HG02588 (cell line): ENCODE measurements around the gene SYMPK.
"Not testable (repeated sequence)": the region's sequence is repeated elsewhere in the genome, so short reads cannot be mapped to it uniquely, and the experiment has no call there.

Experiments
- ATAC-seq: cut with Tn5 transposase; IDR thresholded peaks from one replicate; pipeline ENCODE4 v1.9.1; 2021; ENCODE audit warnings: mild to moderate bottlenecking, moderate library complexity; ENCODE audit not compliant: unreplicated experiment

The SYMPK gene

GRCh38 chr19:45870798-45871197 lies 7.9 kb upstream of the SYMPK start:
- ATAC-seq, result no peak

DNA sequence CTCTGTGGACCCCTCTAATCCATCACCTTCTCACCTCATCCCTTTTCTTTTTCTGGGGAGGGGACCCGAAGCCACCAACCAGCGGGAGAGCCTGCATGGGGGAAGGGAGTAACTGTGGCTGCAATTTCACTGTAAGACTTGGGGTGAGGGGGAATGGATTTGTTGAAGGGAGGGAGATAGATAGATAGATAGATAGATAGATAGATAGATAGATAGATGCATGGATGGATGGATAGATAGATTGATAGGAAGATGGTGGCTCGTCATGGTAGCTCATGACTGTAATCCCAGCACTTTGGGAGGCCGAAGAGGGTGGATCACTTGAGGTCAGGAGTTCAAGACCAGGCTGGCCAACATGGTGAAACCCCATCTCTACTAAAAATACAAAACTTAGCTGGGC lies 4.3 kb upstream of the SYMPK start:
- not testable (repeated sequence) for ATAC-seq

GRCh38 chr19:45866400-45867176 lies 3.6 kb upstream of the SYMPK start:
- ATAC-seq, result no peak

DNA sequence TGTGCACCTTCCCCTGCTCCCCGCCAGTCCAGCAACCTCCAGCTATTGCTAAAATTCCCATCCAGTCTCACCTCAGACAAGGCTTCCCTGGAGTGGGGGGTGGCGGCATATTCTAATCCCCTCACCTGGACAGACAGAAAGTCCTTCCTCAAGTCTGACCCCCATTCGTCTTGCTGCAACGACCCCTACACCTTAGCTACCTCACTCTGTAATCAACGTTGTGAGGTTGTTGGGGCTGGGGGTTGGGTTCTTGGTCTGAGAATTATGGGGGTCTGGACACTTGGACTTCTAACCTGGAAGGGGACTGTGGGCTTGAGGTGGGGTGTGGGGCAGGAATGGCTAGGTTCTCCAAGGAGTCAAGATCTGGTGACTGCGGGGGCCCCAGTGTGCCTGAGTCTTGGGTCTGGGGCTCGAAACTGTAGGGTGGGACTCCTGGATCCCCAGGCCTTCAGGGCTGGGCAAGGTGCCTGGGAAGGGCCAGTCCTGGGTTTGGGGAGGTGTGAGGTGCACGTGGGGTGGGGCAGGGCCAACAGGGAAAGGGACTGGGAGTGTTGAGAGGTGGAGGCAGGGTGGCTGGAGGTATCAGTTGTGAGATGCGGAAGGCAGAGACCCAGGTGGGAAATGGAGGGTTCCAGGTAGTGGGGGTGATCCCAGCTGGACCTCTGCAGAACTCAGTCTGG lies 2.5 kb upstream of the SYMPK start:
- no peak for ATAC-seq

DNA sequence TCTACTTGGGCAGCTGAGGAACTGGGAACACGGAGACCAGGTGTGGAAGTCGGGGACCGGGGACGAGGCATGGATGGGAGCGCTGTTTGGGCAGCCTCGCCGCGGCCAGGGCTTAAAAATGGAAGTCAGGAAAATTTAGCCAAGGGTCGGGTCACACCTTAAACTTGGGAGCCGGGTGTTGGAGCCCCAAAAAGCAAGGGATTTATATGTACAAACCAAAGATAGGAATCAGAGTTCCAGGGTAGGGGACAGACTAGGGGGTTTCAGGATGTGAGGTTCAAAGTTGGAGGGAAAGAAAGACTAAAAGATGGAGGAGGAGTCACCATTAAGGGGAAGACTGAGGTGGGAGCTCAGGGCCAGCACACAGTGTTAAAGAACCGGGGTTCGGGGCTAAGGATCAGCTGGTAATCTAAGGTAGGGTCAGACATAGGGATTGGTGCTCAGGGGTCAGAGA lies 1.7 kb upstream of the SYMPK start:
- no peak for ATAC-seq

- no peak for ATAC-seq
Measured at GRCh38 chr19:45863840-45864628, 1.1 kb upstream of the SYMPK start, which contains the start of gene FOXA3. TSS of gene FOXA3 (plus strand) at chr19:45864326. CDS start at chr19:45864457, 131 bp downstream.

DNA sequence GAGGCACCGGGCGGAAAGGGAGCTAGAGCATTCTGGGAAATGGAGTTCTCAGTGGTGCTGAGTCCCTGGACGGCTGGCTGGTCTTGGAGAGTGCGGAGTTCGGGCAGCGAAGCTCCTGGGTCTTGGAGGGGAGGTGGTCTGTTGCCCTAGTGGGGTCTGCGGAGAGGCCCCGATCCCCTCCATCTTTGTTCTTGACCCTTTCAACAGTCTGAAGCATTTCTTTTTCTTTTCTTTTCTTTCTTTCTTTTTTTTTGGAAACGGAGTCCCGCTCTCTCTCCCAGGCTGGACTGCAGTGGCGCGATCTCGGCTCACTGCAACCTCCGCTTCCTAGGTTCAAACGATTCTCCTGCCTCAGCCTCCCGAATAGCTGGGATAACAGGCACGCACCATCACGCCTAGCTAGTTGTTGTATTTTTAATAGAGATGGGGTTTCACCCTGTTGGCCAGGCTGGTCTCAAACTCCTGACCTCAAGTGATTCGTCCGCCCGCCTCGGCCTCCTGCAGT lies 440 bp upstream of the SYMPK start:
- ATAC-seq, result no peak

- ATAC-seq, result no peak
Measured at GRCh38 chr19:45862271-45862563, 730 bp downstream of the SYMPK start.

GRCh38 chr19:45860359-45861259 lies 2.3 kb downstream of the SYMPK start:
- no peak for ATAC-seq

DNA sequence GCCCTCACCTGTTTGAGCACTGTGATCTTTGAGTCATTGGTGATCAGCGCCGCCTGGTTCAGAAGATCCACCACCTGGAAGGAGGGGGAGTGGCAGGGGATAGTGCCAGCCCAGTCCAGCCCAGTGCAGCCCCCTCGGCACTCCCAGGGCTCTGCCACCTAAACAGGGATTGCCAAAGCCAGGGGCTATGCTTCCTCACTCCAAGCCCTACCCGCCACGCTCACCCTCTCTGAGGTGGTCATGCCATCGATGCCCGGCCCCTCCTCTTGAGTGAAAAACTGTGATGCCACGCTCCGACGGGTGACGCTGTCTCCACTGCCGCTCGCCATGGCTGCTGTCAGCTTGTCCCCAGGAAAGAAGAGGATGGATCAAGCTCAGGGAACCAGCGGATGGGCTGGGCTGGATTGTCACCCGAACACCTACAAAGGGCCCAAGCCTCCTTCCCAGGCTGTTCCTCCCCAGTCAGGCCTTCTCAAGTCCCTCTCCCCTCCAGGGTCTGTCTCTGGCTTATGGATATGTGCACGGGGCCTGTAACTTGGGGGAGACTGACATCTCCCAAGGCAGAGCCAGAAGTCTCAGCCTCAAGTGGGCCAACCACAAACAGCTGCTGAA lies 8.7 kb downstream of the SYMPK start:
- no peak for ATAC-seq

- ATAC-seq, result no peak
Measured at GRCh38 chr19:45852983-45853382, 10.0 kb downstream of the SYMPK start.

GRCh38 chr19:45852145-45852750 lies 10.7 kb downstream of the SYMPK start:
- ATAC-seq, result no peak

DNA sequence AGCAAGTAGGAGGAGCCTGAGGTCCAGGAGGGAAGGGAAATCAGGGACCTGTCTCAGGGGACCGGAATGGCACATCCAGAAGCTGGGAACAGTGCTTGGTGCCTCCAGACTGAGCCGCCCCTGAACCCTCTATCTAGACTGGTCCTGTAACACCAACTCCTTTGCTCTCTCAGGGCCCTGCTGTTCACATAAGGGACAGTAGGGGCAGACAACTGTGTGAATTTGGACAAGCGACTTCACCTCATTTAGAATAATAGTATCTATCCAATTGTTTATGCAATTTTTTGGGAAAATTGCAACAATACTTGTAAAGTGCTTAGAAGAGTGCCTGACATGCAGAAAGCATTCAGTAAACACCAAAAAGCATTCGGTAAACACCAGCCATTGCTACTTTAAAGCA lies 14.0 kb downstream of the SYMPK start:
- ATAC-seq, result no peak

DNA sequence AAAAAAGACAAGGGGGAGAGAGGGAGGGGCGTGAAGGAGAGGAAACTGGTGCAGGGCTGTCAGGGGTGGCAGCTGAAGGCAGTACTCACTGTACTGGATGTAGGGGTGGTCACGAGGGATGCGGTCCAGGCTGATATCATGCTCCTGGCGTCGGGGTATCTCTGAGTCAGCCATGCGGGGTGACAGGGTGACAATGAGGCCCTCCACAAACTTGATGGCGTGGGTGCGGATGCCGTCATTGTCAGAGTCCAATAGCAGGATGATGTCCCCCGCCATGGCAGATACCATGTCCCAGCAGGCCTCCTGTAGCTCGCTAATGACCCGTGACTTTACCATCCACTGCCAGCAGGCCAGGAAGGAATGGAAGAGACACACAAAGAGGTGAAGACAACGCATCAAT lies 15.3 kb downstream of the SYMPK start:
- ATAC-seq, result no peak

DNA sequence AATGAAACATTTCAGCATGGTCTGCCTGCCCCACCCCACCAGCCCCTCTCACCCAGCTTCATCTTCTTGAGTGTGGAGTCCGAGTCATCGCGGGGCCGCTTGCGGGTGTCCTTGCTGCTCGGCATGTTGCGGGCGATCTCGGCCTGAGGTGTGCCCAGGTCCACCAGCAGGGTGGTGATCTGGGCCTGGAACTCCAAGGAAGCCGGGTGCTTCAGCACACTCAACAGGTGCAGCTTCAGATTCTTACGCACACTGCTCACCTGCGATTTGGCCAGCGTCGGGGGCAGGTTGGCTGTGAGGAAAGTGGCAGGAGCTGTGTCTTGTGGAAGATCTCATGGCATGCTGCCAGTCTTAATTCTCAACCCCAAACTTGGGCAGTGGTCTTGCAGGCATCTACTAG lies 20.7 kb downstream of the SYMPK start:
- no peak for ATAC-seq

- ATAC-seq, result no peak
Measured at GRCh38 chr19:45834970-45835369, 28.0 kb downstream of the SYMPK start.

GRCh38 chr19:45828945-45829344 lies 34.0 kb downstream of the SYMPK start:
- ATAC-seq, result no peak

DNA sequence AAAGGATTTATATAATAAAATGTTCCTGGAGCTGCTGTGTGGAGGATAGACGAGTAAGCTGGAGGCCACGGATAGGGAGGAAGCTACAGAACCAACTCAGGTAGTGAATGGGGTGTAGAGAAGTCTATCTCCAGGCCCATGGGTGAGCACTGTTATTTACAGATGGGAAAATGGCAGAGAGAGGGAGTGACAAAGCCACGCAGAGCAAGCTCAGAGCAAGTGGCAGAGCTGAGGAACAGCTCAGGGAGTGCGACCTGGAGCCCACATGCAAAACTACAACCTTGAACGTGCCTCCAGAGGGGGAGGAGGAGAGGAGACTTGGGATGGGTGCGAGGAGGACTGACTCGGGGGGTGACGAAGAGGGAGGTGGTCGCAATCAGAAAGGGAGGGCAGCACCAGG lies 34.4 kb downstream of the SYMPK start:
- ATAC-seq, result no peak

- no peak for ATAC-seq
Measured at GRCh38 chr19:45827459-45828093, 35.4 kb downstream of the SYMPK start.
